Thyroid gland (tissue), 4 donors: ENCODE measurements around the gene TMEM132D.

Experiments
- CTCF ChIP-seq, 6 experiments: fragments of 200-600 bp in 3 of 6; fragments of 450-650 bp in 3 of 6; sonication (generic) in 3 of 6; IDR thresholded peaks; one replicate each; pipeline ENCODE4 v1.5.1; 2016 to 2019; ENCODE audit warnings: antibody characterized with exemption in 6 of 6, mild to moderate bottlenecking in 2 of 6, inconsistent platforms in 1 of 6, moderate library complexity in 1 of 6
- POLR2A ChIP-seq, 2 donors: fragments of 450-650 bp; IDR thresholded peaks; one replicate each; pipeline ENCODE4 v1.6.1; 2017; ENCODE audit warnings: antibody characterized with exemption in 2 of 2, mild to moderate bottlenecking in 2 of 2, moderate library complexity in 1 of 2

- no peak for TF ChIP-seq CTCF (IDR thresholded peaks at IDR 0.05)
- no peak for TF ChIP-seq POLR2A (IDR thresholded peaks at IDR 0.05)
Measured at GRCh38 chr12:129138776-129139175, 765.0 kb downstream of the TMEM132D start.
